Neural crest cell (in vitro differentiated cells): ENCODE measurements around the gene THEM5. TPM values are rescaled to one million over a fixed set of nuclear protein-coding genes. Genes with fewer than 3 reads are reported as not detected.
A peak's percentile ranks its signal among the peaks of the same experiment; 100 is the strongest.
"Not testable (repeated sequence)": the region's sequence is repeated elsewhere in the genome, so short reads cannot be mapped to it uniquely, and the experiment has no call there.

Source experiments
- DNase-seq: peaks from one replicate; pipeline ENCODE4 v3.0.0; 2021; ENCODE audit warnings: low read depth, mixed read lengths, low spot score
- H3K27ac Mint-ChIP-seq: one replicate; pipeline ENCODE4 v1.8.0; 2021; ENCODE audit warnings: mild to moderate bottlenecking, mixed read lengths; ENCODE audit not compliant: unreplicated experiment
- H3K27me3 Mint-ChIP-seq: 2 replicates; pipeline ENCODE4 v1.8.0; 2021; ENCODE audit warnings: low read depth, mild to moderate bottlenecking, mixed read lengths
- H3K36me3 Mint-ChIP-seq: 2 replicates; pipeline ENCODE4 v1.8.0; 2021; ENCODE audit warnings: low read depth, mild to moderate bottlenecking, mixed read lengths
- H3K4me1 Mint-ChIP-seq: 2 replicates; pipeline ENCODE4 v1.8.0; 2021; ENCODE audit warnings: mixed read lengths
- H3K4me3 Mint-ChIP-seq: one replicate; pipeline ENCODE4 v1.8.0; 2021; ENCODE audit warnings: mild to moderate bottlenecking, mixed read lengths
- H3K9me3 Mint-ChIP-seq: 2 replicates; pipeline ENCODE4 v1.8.0; 2021; ENCODE audit warnings: mixed read lengths
- CTCF ChIP-seq: fragments of 200-600 bp; sonication (generic); conservative IDR thresholded peaks from 2 replicates; pipeline ENCODE4 v1.5.0; 2021; ENCODE audit warnings: antibody characterized with exemption, mild to moderate bottlenecking
- total RNA-seq: library from RNA; stranded (reverse); gene quantifications from 2 replicates; pipeline ENCODE4 v1.2.1, GENCODE V29; 2021

The THEM5 gene
- total RNA-seq, 1 donor from 2014 or later: not detected

GRCh38 chr1:151859891-151860293 is 6.4 kb upstream of the THEM5 start:
- Mint-ChIP-seq H3K36me3 (no peaks in the 10 kb centered on the region), H3K27me3 (peaks cover 4% of the 10 kb centered on the region), H3K4me1 (peaks cover 18% of the 10 kb centered on the region), H3K9me3 (no peaks in the 10 kb centered on the region), H3K27ac (peak overlapping the region; percentile 6), H3K4me3 (no peak overlapping the region)
- TF ChIP-seq CTCF: no peak
- DNase-seq: no peak

- Mint-ChIP-seq H3K9me3 (no peaks in the 10 kb centered on the region), H3K27me3 (peaks cover 4% of the 10 kb centered on the region), H3K36me3 (no peaks in the 10 kb centered on the region), H3K4me3 (no peak overlapping the region), H3K4me1 (peaks cover 18% of the 10 kb centered on the region), H3K27ac (no peak overlapping the region)
- no peak for DNase-seq
- TF ChIP-seq CTCF: no peak
These were observed 5.6 kb upstream of the THEM5 start for GRCh38 chr1:151858886-151859665.

GRCh38 chr1:151858030-151858746 is 4.7 kb upstream of the THEM5 start:
- Mint-ChIP-seq H3K9me3 (no peaks in the 10 kb centered on the region), H3K27ac (no peak overlapping the region), H3K4me3 (no peak overlapping the region), H3K4me1 (peaks cover 18% of the 10 kb centered on the region), H3K27me3 (peaks cover 4% of the 10 kb centered on the region), H3K36me3 (no peaks in the 10 kb centered on the region)
- DNase-seq: no peak
- no peak for TF ChIP-seq CTCF

GRCh38 chr1:151855933-151856332 is 2.4 kb upstream of the THEM5 start:
- Mint-ChIP-seq H3K4me1 (peaks cover 10% of the 10 kb centered on the region), H3K27me3 (peaks cover 4% of the 10 kb centered on the region), H3K9me3 (no peaks in the 10 kb centered on the region), H3K36me3 (no peaks in the 10 kb centered on the region), H3K27ac (no peak overlapping the region), H3K4me3 (no peak overlapping the region)
- DNase-seq: no peak
- no peak for TF ChIP-seq CTCF

- not testable (repeated sequence) for H3K4me3 Mint-ChIP-seq, H3K27me3 Mint-ChIP-seq, H3K9me3 Mint-ChIP-seq, H3K27ac Mint-ChIP-seq, H3K4me1 Mint-ChIP-seq, H3K36me3 Mint-ChIP-seq, DNase-seq
These were observed 2.0 kb upstream of the THEM5 start for GRCh38 chr1:151855516-151855915.

- H3K4me3 Mint-ChIP-seq: no peak overlapping the region
- no peak for TF ChIP-seq CTCF
- H3K9me3 Mint-ChIP-seq: no peaks in the 10 kb centered on the region
- no peak overlapping the region for H3K27ac Mint-ChIP-seq
- no peaks in the 10 kb centered on the region for H3K36me3 Mint-ChIP-seq
- DNase-seq: no peak
- H3K4me1 Mint-ChIP-seq: peaks cover 7% of the 10 kb centered on the region
- H3K27me3 Mint-ChIP-seq: peaks cover 4% of the 10 kb centered on the region
These were observed 1.1 kb upstream of the THEM5 start for GRCh38 chr1:151854658-151855057.
